IMR-90 (cell line): ENCODE results near the gene LCN10. TPM values are rescaled to one million over a fixed set of nuclear protein-coding genes. Genes with fewer than 3 reads are reported as not detected.

Source experiments
- ATAC-seq: fragments of 200-7000 bp; cut with Tn5 transposase; 2 replicates; pipeline ENCODE4 v1.9.1; 2020; ENCODE audit warnings: low read depth, mild to moderate bottlenecking, moderate library complexity
- BruUV-seq: library from RNA; stranded (reverse); fragments of 400-500 nt; replicated peaks from 2 replicates; lab custom pipeline; 2021; lab: Mats Ljungman, UMichigan
- CTCF ChIA-PET: fragments of 300-600 bp; formaldehyde crosslinking; extraction: SDS; loops from one replicate; lab custom pipeline; 2021; ENCODE audit warnings: antibody characterized with exemption; lab: Yijun Ruan, JAX
- POLR2A ChIA-PET: fragments of 300-600 bp; sonication (Branson Sonifier 250); formaldehyde crosslinking; loops from one replicate; lab custom pipeline; 2022; ENCODE audit warnings: antibody characterized with exemption; ENCODE audit not compliant: unreplicated experiment; lab: Charles Lee
- DNase-seq: peaks from one replicate; pipeline ENCODE4 v3.0.0; 2013
- H2AFZ ChIP-seq: replicated peaks from 2 replicates; pipeline ENCODE3; 2013; ENCODE audit warnings: low read length, mild to moderate bottlenecking; ENCODE audit not compliant: poor library complexity
- H2AK5ac ChIP-seq: 2 replicates; pipeline ENCODE4 v1.6.1; 2013; ENCODE audit warnings: low read depth, low read length, inconsistent platforms
- H2AK9ac ChIP-seq: replicated peaks from 2 replicates; pipeline ENCODE3; 2013; ENCODE audit warnings: mild to moderate bottlenecking, low read depth, low read length, moderate library complexity; ENCODE audit not compliant: poor library complexity
- H2BK120ac ChIP-seq: 2 replicates; pipeline ENCODE4 v1.6.1; 2013; ENCODE audit warnings: low read depth, low read length, inconsistent platforms
- H2BK15ac ChIP-seq: 3 replicates; pipeline ENCODE4 v1.6.1; 2013; ENCODE audit warnings: low read depth, low read length, inconsistent platforms
- H2BK20ac ChIP-seq: 2 replicates; pipeline ENCODE4 v1.6.1; 2013; ENCODE audit warnings: low read depth, mild to moderate bottlenecking, inconsistent platforms, low read length, moderate library complexity
- H2BK5ac ChIP-seq: 2 replicates; pipeline ENCODE4 v1.6.1; 2013; ENCODE audit warnings: mild to moderate bottlenecking, low read depth, low read length, inconsistent platforms; ENCODE audit not compliant: poor library complexity, severe bottlenecking
- H3K14ac ChIP-seq: replicated peaks from 2 replicates; pipeline ENCODE4 v1.6.1; 2013; ENCODE audit warnings: low read depth, low read length, inconsistent platforms
- H3K18ac ChIP-seq: 2 replicates; pipeline ENCODE4 v1.6.1; 2013; ENCODE audit warnings: low read depth, low read length, control low read depth
- H3K23ac ChIP-seq: 2 replicates; pipeline ENCODE4 v1.6.1; 2013; ENCODE audit warnings: low read depth, low read length, inconsistent platforms
- H3K27ac ChIP-seq: 2 replicates; pipeline ENCODE4 v1.5.1; 2013; ENCODE audit warnings: mild to moderate bottlenecking, control low read depth, low read length; ENCODE audit not compliant: insufficient read depth
- H3K27me3 ChIP-seq: 2 replicates; pipeline ENCODE4 v1.6.1; 2013; ENCODE audit warnings: low read length; ENCODE audit not compliant: control insufficient read depth, insufficient read depth
- H3K36me3 ChIP-seq: 2 replicates; pipeline ENCODE4 v1.6.1; 2013; ENCODE audit warnings: low read length, mixed read lengths; ENCODE audit not compliant: control insufficient read depth, insufficient read depth
- H3K4ac ChIP-seq: 2 replicates; pipeline ENCODE4 v1.6.1; 2013; ENCODE audit warnings: low read depth, low read length, inconsistent platforms
- H3K4me1 ChIP-seq: 2 replicates; pipeline ENCODE4 v1.6.1; 2013; ENCODE audit warnings: low read length, mixed read lengths; ENCODE audit not compliant: control insufficient read depth, insufficient read depth
- H3K4me2 ChIP-seq: 2 replicates; pipeline ENCODE4 v1.6.1; 2013; ENCODE audit warnings: low read depth, mild to moderate bottlenecking, control low read depth, low read length, moderate library complexity
- H3K4me3 ChIP-seq: 2 replicates; pipeline ENCODE4 v1.5.1; 2013; ENCODE audit warnings: low read depth, mild to moderate bottlenecking, control low read depth, low read length, moderate library complexity; ENCODE audit not compliant: insufficient read depth
- H3K56ac ChIP-seq: 2 replicates; pipeline ENCODE4 v1.6.1; 2013; ENCODE audit warnings: low read length, inconsistent platforms; ENCODE audit not compliant: insufficient read depth; ENCODE audit errors: extremely low read depth
- H3K79me1 ChIP-seq, 2 experiments: 2 replicates each; pipeline ENCODE4 v1.6.1; 2013; ENCODE audit warnings: low read length in 2 of 2, inconsistent platforms in 1 of 2, low read depth in 1 of 2
- H3K9ac ChIP-seq: 2 replicates; pipeline ENCODE4 v1.6.1; 2013; ENCODE audit warnings: low read depth, low read length, control low read depth
- H3K9me1 ChIP-seq: 2 replicates; pipeline ENCODE4 v1.6.1; 2013; ENCODE audit warnings: low read length, inconsistent platforms; ENCODE audit not compliant: insufficient read depth
- H3K9me3 ChIP-seq: 2 replicates; pipeline ENCODE4 v1.6.1; 2013; ENCODE audit warnings: low read length; ENCODE audit not compliant: control insufficient read depth, insufficient read depth
- H4K20me1 ChIP-seq: 2 replicates; pipeline ENCODE4 v1.6.1; 2013; ENCODE audit warnings: low read length, inconsistent platforms; ENCODE audit not compliant: insufficient read depth
- H4K5ac ChIP-seq: 2 replicates; pipeline ENCODE4 v1.6.1; 2013; ENCODE audit warnings: mild to moderate bottlenecking, low read depth, low read length, control low read depth
- H4K8ac ChIP-seq, 2 experiments: 2 replicates each; pipeline ENCODE4 v1.6.1; 2013; ENCODE audit warnings: low read depth in 2 of 2, low read length in 2 of 2, control low read depth in 1 of 2, inconsistent platforms in 1 of 2
- H4K91ac ChIP-seq: 2 replicates; pipeline ENCODE4 v1.6.1; 2013; ENCODE audit warnings: low read depth, low read length, inconsistent platforms; ENCODE audit not compliant: insufficient read depth
- BHLHE40 ChIP-seq: fragments of 150-350 bp; IDR thresholded peaks from 2 replicates; pipeline ENCODE4 v1.6.1; 2016; ENCODE audit warnings: mild to moderate bottlenecking, low read depth, low read length
- CEBPB ChIP-seq: IDR thresholded peaks from 2 replicates; pipeline ENCODE4 v1.6.1; 2012; ENCODE audit warnings: low read depth, low read length, improper control_type of control experiment
- CHD1 ChIP-seq: IDR thresholded peaks from 2 replicates; pipeline ENCODE4 v1.6.1; 2012; ENCODE audit warnings: low read depth, low read length, improper control_type of control experiment
- CTCF ChIP-seq: conservative IDR thresholded peaks from 2 replicates; pipeline ENCODE4 v1.5.1; 2012; ENCODE audit warnings: mild to moderate bottlenecking, low read depth, low read length, improper control_type of control experiment
- ELK1 ChIP-seq: fragments of 150-350 bp; IDR thresholded peaks from 2 replicates; pipeline ENCODE4 v1.6.1; 2016; ENCODE audit warnings: low read depth, mild to moderate bottlenecking, low read length, moderate library complexity, borderline replicate concordance
- FOS ChIP-seq: fragments of 150-350 bp; IDR thresholded peaks from 2 replicates; pipeline ENCODE4 v1.6.1; 2016; ENCODE audit warnings: low read depth, low read length
- MAFK ChIP-seq: IDR thresholded peaks from 2 replicates; pipeline ENCODE4 v1.6.1; 2012; ENCODE audit warnings: low read depth, low read length, improper control_type of control experiment
- MAZ ChIP-seq: IDR thresholded peaks from 2 replicates; pipeline ENCODE4 v1.6.1; 2012; ENCODE audit warnings: low read depth, mild to moderate bottlenecking, low read length, improper control_type of control experiment, moderate library complexity, borderline replicate concordance
- MXI1 ChIP-seq: IDR thresholded peaks from 2 replicates; pipeline ENCODE4 v1.6.1; 2012; ENCODE audit warnings: low read depth, mild to moderate bottlenecking, low read length, moderate library complexity, borderline replicate concordance
- NFE2L2 ChIP-seq: fragments of 150-350 bp; IDR thresholded peaks from 2 replicates; pipeline ENCODE4 v1.6.1; 2016; ENCODE audit warnings: low read depth, mild to moderate bottlenecking, low read length
- POLR2A ChIP-seq: IDR thresholded peaks from 2 replicates; pipeline ENCODE4 v1.6.1; 2012; ENCODE audit warnings: mild to moderate bottlenecking, low read depth, low read length
- RAD21 ChIP-seq: IDR thresholded peaks from 2 replicates; pipeline ENCODE4 v1.6.1; 2012; ENCODE audit warnings: low read length, improper control_type of control experiment
- RCOR1 ChIP-seq: IDR thresholded peaks from 2 replicates; pipeline ENCODE4 v1.6.1; 2012; ENCODE audit warnings: mild to moderate bottlenecking, low read length, improper control_type of control experiment; ENCODE audit not compliant: insufficient replicate concordance
- RFX5 ChIP-seq: IDR thresholded peaks from 2 replicates; pipeline ENCODE4 v1.8.0; 2012; ENCODE audit warnings: low read depth, mild to moderate bottlenecking, low read length, moderate library complexity
- SMC3 ChIP-seq: fragments of 150-350 bp; IDR thresholded peaks from 2 replicates; pipeline ENCODE4 v1.6.1; 2016; ENCODE audit warnings: low read depth, mild to moderate bottlenecking, antibody characterized with exemption, low read length, moderate library complexity
- USF2 ChIP-seq: fragments of 150-350 bp; IDR thresholded peaks from 2 replicates; pipeline ENCODE4 v1.6.1; 2017; ENCODE audit warnings: mild to moderate bottlenecking, antibody characterized with exemption, low read length, low read depth
- WGBS, 2 experiments: methylation state at CpG; one replicate each; pipeline versions ENCODE4 v1.1.5 to v1.1.7; 2013; ENCODE audit warnings: missing lambda C conversion rate in 2 of 2; ENCODE audit not compliant: insufficient read length in 1 of 2; ENCODE audit errors: extremely low coverage in 2 of 2; 5-methylcytosine and 5-hydroxymethylcytosine counted together
- dilution Hi-C: fragments of 300-500 bp; cut with HindIII; formaldehyde crosslinking; loops from one replicate; pipeline ENCODE4 v1.14.3; 2018; ENCODE audit warnings: low sequenced_read_pairs; ENCODE audit not compliant: unreplicated experiment
- in situ Hi-C: fragments of 300-500 bp; cut with MboI; formaldehyde crosslinking; loops from 3 replicates; pipeline ENCODE4 v1.14.3; 2019; ENCODE audit warnings: low sequenced_read_pairs, inconsistent platforms, mixed read lengths
- intact Hi-C: fragments of 100-400 bp; cut with micrococcal nuclease; formaldehyde crosslinking; loops from 2 replicates; pipeline ENCODE4 v1.10.0; 2022
- polyA plus RNA-seq, 3 experiments: library from polyadenylated mRNA; depleted of rRNA; stranded (reverse); fragments of >200 nt; gene quantifications; 2 replicates each; pipeline ENCODE4 v1.2.3, GENCODE V29; 2012; ENCODE audit warnings: low replicate concordance in 1 of 3
- total RNA-seq: library from RNA; depleted of rRNA; stranded (reverse); fragments of >200 nt; gene quantifications from 2 replicates; pipeline ENCODE4 v1.2.3, GENCODE V29; 2012

The LCN10 gene
- total and polyA plus RNA-seq, 2 of the 4 experiments (the other 2 are of a cell fraction) = not detected

- Histone ChIP-seq H2BK120ac (no peak within 1 kb of the TSS), H3K79me1 (no peaks in the 10 kb centered on the region), H2BK5ac (no peak within 1 kb of the TSS), H3K4ac (no peak within 1 kb of the TSS), H3K56ac (no peak within 1 kb of the TSS), H3K27me3 (peaks cover 26% of the 10 kb centered on the region), H3K4me2 (no peak within 1 kb of the TSS), H3K9ac (no peak within 1 kb of the TSS), H3K9me3 (peaks cover 4% of the 10 kb centered on the region), H4K20me1 (no peaks in the 10 kb centered on the region; the same call in 1 of the 2 replicates), H3K23ac (no peak within 1 kb of the TSS), H4K8ac (no peak within 1 kb of the TSS), H3K18ac (no peak within 1 kb of the TSS), H3K4me1 (no peaks in the 10 kb centered on the region), H3K36me3 (no peaks in the 10 kb centered on the region), H3K9me1 (no peaks in the 10 kb centered on the region), H4K91ac (no peak within 1 kb of the TSS), H2AK9ac (no peak within 1 kb of the TSS), H2AK5ac (no peak within 1 kb of the TSS), H3K14ac (no peak within 1 kb of the TSS), H2BK15ac (no peak within 1 kb of the TSS), H2AFZ (no peak within 1 kb of the TSS), H4K5ac (no peak within 1 kb of the TSS), H3K4me3 (no peak within 1 kb of the TSS), H2BK20ac (no peak within 1 kb of the TSS), H3K27ac (no peak within 1 kb of the TSS)
- CTCF ChIA-PET = no interaction called here
- no TSS peak for BruUV-seq
- intact Hi-C loops (no loop called here), dilution Hi-C loops (no loop called here), in situ Hi-C loops (no loop called here)
- 41% methylated on average over 4 of the region's 8 CpGs; no CpG with 5 or more reads in 1 of the 2 experiments for WGBS, 2 experiments
- POLR2A ChIA-PET = no interaction called here
- TF ChIP-seq CTCF = no peak
- no peak for TF ChIP-seq SMC3
- no peak for TF ChIP-seq NFE2L2
- TF ChIP-seq MAFK = no peak
- TF ChIP-seq CHD1 = no peak
- no peak for TF ChIP-seq RFX5
- TF ChIP-seq ELK1 = no peak
- TF ChIP-seq MXI1 = no peak
- TF ChIP-seq BHLHE40 = no peak
- TF ChIP-seq POLR2A = no peak
- no peak for TF ChIP-seq MAZ
- no peak for TF ChIP-seq RCOR1
- TF ChIP-seq FOS = no peak
- no peak for TF ChIP-seq USF2
- TF ChIP-seq RAD21 = no peak
- TF ChIP-seq CEBPB = no peak
- DNase-seq (no peak), ATAC-seq (no peak)
These were observed 5.5 kb upstream of the LCN10 start, which contains the start of gene LCN6 for GRCh38 chr9:136748201-136748600. Gene LCN6, minus strand, starts transcription at chr9:136748525. Its CDS starts 42 bp downstream, at chr9:136748483.
